Thyroid gland (tissue), 4 donors: ENCODE results near the gene MAPT. TPM values are rescaled to one million over a fixed set of nuclear protein-coding genes. Genes with fewer than 3 reads are reported as not detected.

ENCODE experiments used
- DNase-seq, 2 donors: peaks; one replicate each; pipeline ENCODE4 v3.0.0-alpha.2; 2019
- H3K27ac ChIP-seq, 3 donors: fragments of 200-600 bp; sonication (generic); 1 replicate in 2 of 3; 2 replicates in 1 of 3; pipeline ENCODE4 v1.5.1; 2016 to 2019; ENCODE audit warnings: mild to moderate bottlenecking in 1 of 3, moderate library complexity in 1 of 3
- H3K27me3 ChIP-seq: fragments of 200-600 bp; sonication (generic); one replicate; pipeline ENCODE4 v1.5.1; 2019
- H3K36me3 ChIP-seq, 2 donors: fragments of 200-600 bp; sonication (generic); one replicate each; pipeline ENCODE4 v1.5.1; 2016 to 2019
- H3K4me1 ChIP-seq, 2 donors: fragments of 200-600 bp; sonication (generic); one replicate each; pipeline ENCODE4 v1.5.1; 2017 to 2019
- H3K4me3 ChIP-seq, 3 donors: fragments of 200-600 bp; sonication (generic); replicated peaks in 1 of 3; 1 replicate in 2 of 3; 2 replicates in 1 of 3; pipeline ENCODE4 v1.5.1; 2016; ENCODE audit warnings: mild to moderate bottlenecking in 1 of 3
- H3K9me3 ChIP-seq: fragments of 200-600 bp; sonication (generic); one replicate; pipeline ENCODE4 v1.5.1; 2017
- CTCF ChIP-seq, 6 experiments: fragments of 200-600 bp in 3 of 6; fragments of 450-650 bp in 3 of 6; sonication (generic) in 3 of 6; IDR thresholded peaks; one replicate each; pipeline ENCODE4 v1.5.1; 2016 to 2019; ENCODE audit warnings: antibody characterized with exemption in 6 of 6, mild to moderate bottlenecking in 2 of 6, inconsistent platforms in 1 of 6, moderate library complexity in 1 of 6
- POLR2A ChIP-seq, 2 donors: fragments of 450-650 bp; IDR thresholded peaks; one replicate each; pipeline ENCODE4 v1.6.1; 2017; ENCODE audit warnings: antibody characterized with exemption in 2 of 2, mild to moderate bottlenecking in 2 of 2, moderate library complexity in 1 of 2
- WGBS, 2 donors: methylation state at CpG; one replicate each; pipeline ENCODE4 v1.1.5; 2017; 5-methylcytosine and 5-hydroxymethylcytosine counted together
- intact Hi-C: fragments of 100-400 bp; cut with DNase I; formaldehyde crosslinking; loops from one replicate; pipeline ENCODE4 v1.15.1; 2023
- total RNA-seq, 4 donors: library from RNA; depleted of rRNA; stranded (reverse); fragments of >200 nt; gene quantifications; one replicate each; pipeline ENCODE4 v1.2.3, GENCODE V29; 2016

The MAPT gene
- total RNA-seq, 4 donors from 2014 or later = 0.54 to 1.8 (median 0.92) TPM

GRCh38 chr17:46027976-46028325, 133.6 kb downstream of the MAPT start:
- peaks cover 22 to 24% of the 10 kb centered on the region in 2 donors for H3K36me3 ChIP-seq
- WGBS, 2 donors = 92 to 93% methylated on average over 4 of the region's 4 CpGs

GRCh38 chr17:46028374-46028773, 134.0 kb downstream of the MAPT start:
- peaks cover 26 to 28% of the 10 kb centered on the region in 2 donors for H3K36me3 ChIP-seq
- TF ChIP-seq POLR2A (IDR thresholded peaks at IDR 0.05) = no peak
- TF ChIP-seq CTCF (IDR thresholded peaks at IDR 0.05) = no peak
- intact Hi-C loops = no loop called here
- H3K9me3 ChIP-seq = no peaks in the 10 kb centered on the region
- DNase-seq = no peak
- peaks cover 0 to 14% of the 10 kb centered on the region in 2 donors for H3K4me1 ChIP-seq
- no peak overlapping the region for H3K4me3 ChIP-seq
- 88 to 97% methylated on average over 3 of the region's 3 CpGs for WGBS, 2 donors
- no peak overlapping the region for H3K27ac ChIP-seq
- no peaks in the 10 kb centered on the region for H3K27me3 ChIP-seq

More at GRCh38 chr17:46027976-46028325, 133.6 kb downstream of the MAPT start:
- H3K27me3 ChIP-seq = no peaks in the 10 kb centered on the region
- DNase-seq = no peak
- no peak overlapping the region for H3K27ac ChIP-seq
- peaks cover 0 to 14% of the 10 kb centered on the region in 2 donors for H3K4me1 ChIP-seq
- no peak overlapping the region for H3K4me3 ChIP-seq
- no peaks in the 10 kb centered on the region for H3K9me3 ChIP-seq
- intact Hi-C loops = no loop called here
- TF ChIP-seq POLR2A (IDR thresholded peaks at IDR 0.05) (no peak), CTCF (IDR thresholded peaks at IDR 0.05) (no peak)

GRCh38 chr17:46028981-46029565, 134.7 kb downstream of the MAPT start:
- intact Hi-C loops = no loop called here
- Histone ChIP-seq H3K9me3 (no peaks in the 10 kb centered on the region), H3K36me3 (peaks cover 33 to 35% of the 10 kb centered on the region in 2 donors), H3K27ac (no peak overlapping the region), H3K4me1 (peaks cover 0 to 14% of the 10 kb centered on the region in 2 donors), H3K4me3 (no peak overlapping the region), H3K27me3 (no peaks in the 10 kb centered on the region)
- no peak for DNase-seq
- WGBS, 2 donors = 86 to 87% methylated on average over 4 of the region's 4 CpGs
- no peak for TF ChIP-seq CTCF (IDR thresholded peaks at IDR 0.05)
- no peak for TF ChIP-seq POLR2A (IDR thresholded peaks at IDR 0.05)

- Histone ChIP-seq H3K9me3 (no peaks in the 10 kb centered on the region), H3K27me3 (no peaks in the 10 kb centered on the region), H3K4me3 (no peak overlapping the region), H3K27ac (no peak overlapping the region), H3K4me1 (peaks cover 0 to 14% of the 10 kb centered on the region in 2 donors), H3K36me3 (peaks cover 35 to 40% of the 10 kb centered on the region in 2 donors)
- TF ChIP-seq POLR2A (IDR thresholded peaks at IDR 0.05) = no peak
- TF ChIP-seq CTCF (IDR thresholded peaks at IDR 0.05) = no peak
- intact Hi-C loops = no loop called here
- WGBS, 2 donors = 98% methylated on average over 6 of the region's 6 CpGs
- DNase-seq = no peak
These were observed 135.3 kb downstream of the MAPT start for GRCh38 chr17:46029627-46030026.

- Histone ChIP-seq H3K27ac (no peak overlapping the region), H3K9me3 (no peaks in the 10 kb centered on the region), H3K4me1 (peaks cover 0 to 10% of the 10 kb centered on the region in 2 donors), H3K4me3 (no peak overlapping the region), H3K27me3 (no peaks in the 10 kb centered on the region), H3K36me3 (peaks cover 39 to 40% of the 10 kb centered on the region in 2 donors)
- no peak for DNase-seq
- TF ChIP-seq POLR2A (IDR thresholded peaks at IDR 0.05) (no peak), CTCF (IDR thresholded peaks at IDR 0.05) (no peak)
- 88 to 93% methylated on average over 3 of the region's 3 CpGs for WGBS, 2 donors
- intact Hi-C loops = no loop called here
These were observed 136.4 kb downstream of the MAPT start for GRCh38 chr17:46030752-46031151.
